ENCODE data around the gene ATG5. TPM values are rescaled to one million over a fixed set of nuclear protein-coding genes. Genes with fewer than 3 reads are reported as not detected.
A peak's percentile ranks its signal among the peaks of the same experiment; 100 is the strongest.

The ATG5 gene
- total RNA-seq (10 to 100 TPM; 44.5 to 45.0 TPM), polyA plus RNA-seq (39.0 TPM)

- H3K4me3 ChIP-seq (ENCODE audit: low read length): peak within 1 kb of the TSS; percentile 97
- CTCF ChIA-PET: interaction anchor here (0.9 to 3.9 kb wide), 4 partner anchors 9 to 789 kb away, joined by 3 to 19 read pairs (median 8); partner anchors contain the start of gene CRYBG1
- H3K9me3 Mint-ChIP-seq: no peaks in the 10 kb centered on the region
Observed at GRCh38 chr6:106325336-106326178, at the start of gene ATG5. Gene ATG5 (minus strand): TSS chr6:106325760. CDS start chr6:106316208, 9,552 bp downstream.

DNA sequence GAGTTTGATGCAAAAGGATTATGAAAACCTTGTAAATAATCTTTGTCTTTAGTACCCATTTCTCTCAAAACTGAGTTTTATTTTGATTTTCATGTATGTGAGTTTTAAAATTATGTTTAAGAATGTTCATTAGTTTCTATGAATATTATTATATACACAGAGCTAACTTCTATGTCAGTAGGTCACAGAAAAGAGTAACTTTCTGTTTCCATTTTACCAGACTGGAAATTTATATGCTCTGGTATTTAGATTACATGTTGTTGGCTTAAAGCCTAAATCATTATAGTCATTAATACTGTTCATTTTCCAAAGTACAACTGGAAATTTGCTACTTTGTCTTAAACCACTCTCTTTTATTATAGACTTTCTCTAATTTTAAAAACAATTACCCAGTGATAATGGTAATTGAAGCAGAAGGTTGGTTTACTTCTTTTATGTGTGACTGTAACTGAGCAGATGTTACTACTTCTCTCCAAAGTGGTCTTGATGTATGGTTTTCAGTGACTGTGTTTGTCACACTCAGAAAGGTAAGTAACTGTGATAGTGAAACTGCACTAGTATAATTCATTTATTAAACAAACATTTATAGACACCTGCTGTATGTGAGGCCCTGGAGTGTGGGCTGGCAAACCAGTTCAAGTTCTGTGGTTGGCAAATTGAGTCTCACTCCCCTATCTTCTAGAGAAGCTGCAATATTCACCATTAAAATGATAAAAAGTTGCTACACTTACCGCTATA, 48.1 kb upstream of the ATG5 start:
- Histone ChIP-seq H3K9me3 (ENCODE audit: low read length) (no peaks in the 10 kb centered on the region), H3K27me3 (ENCODE audit: insufficient read depth, low read length, poor library complexity, severe bottlenecking) (no peaks in the 10 kb centered on the region), H3K36me3 (ENCODE audit: insufficient read depth, low read length) (no peaks in the 10 kb centered on the region), H3K4me3 (ENCODE audit: low read length) (no peak overlapping the region), H3K4me1 (ENCODE audit: insufficient read depth, low read length) (no peaks in the 10 kb centered on the region), H3K27ac (ENCODE audit: low read depth, low read length) (no peak overlapping the region)
- DNase-seq: no peak
- ChIA-PET POLR2A (no interaction called here), CTCF (interaction anchor here (6.2 kb wide), 1 partner anchor 13 kb away, joined by 33 read pairs; the partner anchor contains the start of gene CRYBG1)
- Mint-ChIP-seq H3K27me3 (peaks cover 7 to 22% of the 10 kb centered on the region in 2 donors), H3K4me1 (no peaks in the 10 kb centered on the region), H3K36me3 (no peaks in the 10 kb centered on the region), H3K27ac (no peak overlapping the region), H3K4me3 (no peak overlapping the region), H3K9me3 (no peaks in the 10 kb centered on the region)

More at GRCh38 chr6:106325336-106326178, at the start of gene ATG5:
- H3K36me3 ChIP-seq (ENCODE audit: insufficient read depth, low read length): no peaks in the 10 kb centered on the region
- H3K4me1 ChIP-seq (ENCODE audit: insufficient read depth, low read length): peaks cover 23% of the 10 kb centered on the region
- POLR2A ChIA-PET: interaction anchor here (0.6 to 1.0 kb wide), 9 partner anchors 10 to 788 kb away, joined by 3 to 6 read pairs (median 3); no protein-coding TSS in a partner anchor
- peaks cover 10 to 11% of the 10 kb centered on the region in 2 donors for H3K27me3 Mint-ChIP-seq
- H3K27ac ChIP-seq (ENCODE audit: low read depth, low read length): peak within 1 kb of the TSS; percentile 94
- H3K4me3 Mint-ChIP-seq: peak within 1 kb of the TSS; percentile 97 to 100 (median 99)
- peaks cover 46 to 52% (median 48%) of the 10 kb centered on the region in 3 donors for H3K4me1 Mint-ChIP-seq
- H3K9me3 ChIP-seq (ENCODE audit: low read length): no peaks in the 10 kb centered on the region
- peak; percentile 98 to 100 (median 99) for DNase-seq
- peaks cover 0 to 12% (median 2%) of the 10 kb centered on the region in 3 donors for H3K36me3 Mint-ChIP-seq
- peak within 1 kb of the TSS; percentile 95 to 99 (median 97) for H3K27ac Mint-ChIP-seq
- H3K27me3 ChIP-seq (ENCODE audit: insufficient read depth, low read length, poor library complexity, severe bottlenecking): no peaks in the 10 kb centered on the region

DNA sequence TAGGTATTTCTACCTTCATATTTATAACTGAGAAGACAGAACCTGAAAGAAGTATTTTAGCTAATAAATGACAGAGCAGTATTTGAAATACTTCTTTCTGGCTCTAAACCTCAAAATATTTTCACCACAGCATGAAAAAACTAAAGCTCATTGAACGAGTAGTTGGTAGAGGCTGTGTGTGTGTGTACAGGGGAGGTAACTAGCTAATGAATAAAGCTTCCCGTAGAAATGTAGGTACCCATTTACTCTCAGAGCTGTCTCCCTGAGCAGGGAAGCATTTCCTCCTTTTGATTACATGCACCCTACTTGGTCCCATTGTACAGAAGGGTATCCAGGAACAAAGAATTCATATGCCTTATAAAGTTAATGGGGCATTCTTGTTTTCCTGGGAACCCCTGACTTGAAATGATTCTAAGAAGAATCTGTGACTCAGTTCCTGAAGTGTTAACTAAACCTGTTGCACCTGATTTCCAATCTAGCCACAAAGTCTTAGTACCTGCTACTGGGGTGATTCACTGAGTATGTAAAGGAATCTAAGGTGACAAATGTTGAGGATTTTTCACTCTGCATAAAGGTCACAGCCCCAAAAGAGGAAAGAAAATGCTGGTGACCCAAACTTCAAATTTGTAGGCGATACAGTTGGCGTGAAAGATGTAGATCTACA, 47.4 kb upstream of the ATG5 start:
- no peaks in the 10 kb centered on the region for H3K9me3 Mint-ChIP-seq
- Histone ChIP-seq H3K4me1 (ENCODE audit: insufficient read depth, low read length) (no peaks in the 10 kb centered on the region), H3K36me3 (ENCODE audit: insufficient read depth, low read length) (no peaks in the 10 kb centered on the region), H3K27ac (ENCODE audit: low read depth, low read length) (no peak overlapping the region), H3K4me3 (ENCODE audit: low read length) (no peak overlapping the region), H3K27me3 (ENCODE audit: insufficient read depth, low read length, poor library complexity, severe bottlenecking) (no peaks in the 10 kb centered on the region), H3K9me3 (ENCODE audit: low read length) (no peaks in the 10 kb centered on the region)
- POLR2A ChIA-PET: no interaction called here
- H3K4me1 Mint-ChIP-seq: no peaks in the 10 kb centered on the region
- CTCF ChIA-PET: interaction anchor here (6.2 kb wide), 1 partner anchor 12 kb away, joined by 33 read pairs; the partner anchor contains the start of gene CRYBG1
- no peak overlapping the region for H3K4me3 Mint-ChIP-seq
- DNase-seq: no peak
- H3K27ac Mint-ChIP-seq: no peak overlapping the region
- no peaks in the 10 kb centered on the region for H3K36me3 Mint-ChIP-seq
- peaks cover 9 to 16% of the 10 kb centered on the region in 2 donors for H3K27me3 Mint-ChIP-seq

- H3K36me3 Mint-ChIP-seq: no peaks in the 10 kb centered on the region
- DNase-seq: no peak
- H3K4me3 ChIP-seq (ENCODE audit: low read length): no peak overlapping the region
- H3K27me3 ChIP-seq (ENCODE audit: insufficient read depth, low read length, poor library complexity, severe bottlenecking): no peaks in the 10 kb centered on the region
- no peak overlapping the region for H3K27ac ChIP-seq (ENCODE audit: low read depth, low read length)
- ChIA-PET CTCF (interaction anchor here (6.2 kb wide), 1 partner anchor 10 kb away, joined by 33 read pairs; the partner anchor contains the start of gene CRYBG1), POLR2A (no interaction called here)
- H3K4me1 ChIP-seq (ENCODE audit: insufficient read depth, low read length): no peaks in the 10 kb centered on the region
- no peak overlapping the region for H3K27ac Mint-ChIP-seq
- peaks cover 6 to 11% of the 10 kb centered on the region in 2 donors for H3K27me3 Mint-ChIP-seq
- no peak overlapping the region for H3K4me3 Mint-ChIP-seq
- no peaks in the 10 kb centered on the region for H3K4me1 Mint-ChIP-seq
- no peaks in the 10 kb centered on the region for H3K9me3 Mint-ChIP-seq
- no peaks in the 10 kb centered on the region for H3K36me3 ChIP-seq (ENCODE audit: insufficient read depth, low read length)
- no peaks in the 10 kb centered on the region for H3K9me3 ChIP-seq (ENCODE audit: low read length)
Observed at GRCh38 chr6:106370639-106371038, 45.1 kb upstream of the ATG5 start.

- no peak for DNase-seq
- Mint-ChIP-seq H3K4me1 (no peaks in the 10 kb centered on the region), H3K27ac (no peak overlapping the region), H3K4me3 (no peak overlapping the region), H3K27me3 (peaks cover 6 to 13% of the 10 kb centered on the region in 2 donors), H3K36me3 (no peaks in the 10 kb centered on the region), H3K9me3 (no peaks in the 10 kb centered on the region)
- ChIA-PET CTCF (interaction anchor here (1.7 to 6.2 kb wide), 2 partner anchors 9 to 30 kb away, joined by 4 to 33 read pairs; partner anchors contain the start of gene CRYBG1), POLR2A (no interaction called here)
- Histone ChIP-seq H3K4me3 (ENCODE audit: low read length) (no peak overlapping the region), H3K4me1 (ENCODE audit: insufficient read depth, low read length) (no peaks in the 10 kb centered on the region), H3K27ac (ENCODE audit: low read depth, low read length) (no peak overlapping the region), H3K27me3 (ENCODE audit: insufficient read depth, low read length, poor library complexity, severe bottlenecking) (no peaks in the 10 kb centered on the region), H3K9me3 (ENCODE audit: low read length) (no peaks in the 10 kb centered on the region), H3K36me3 (ENCODE audit: insufficient read depth, low read length) (no peaks in the 10 kb centered on the region)
Observed at GRCh38 chr6:106369739-106370138, 44.2 kb upstream of the ATG5 start.

DNA sequence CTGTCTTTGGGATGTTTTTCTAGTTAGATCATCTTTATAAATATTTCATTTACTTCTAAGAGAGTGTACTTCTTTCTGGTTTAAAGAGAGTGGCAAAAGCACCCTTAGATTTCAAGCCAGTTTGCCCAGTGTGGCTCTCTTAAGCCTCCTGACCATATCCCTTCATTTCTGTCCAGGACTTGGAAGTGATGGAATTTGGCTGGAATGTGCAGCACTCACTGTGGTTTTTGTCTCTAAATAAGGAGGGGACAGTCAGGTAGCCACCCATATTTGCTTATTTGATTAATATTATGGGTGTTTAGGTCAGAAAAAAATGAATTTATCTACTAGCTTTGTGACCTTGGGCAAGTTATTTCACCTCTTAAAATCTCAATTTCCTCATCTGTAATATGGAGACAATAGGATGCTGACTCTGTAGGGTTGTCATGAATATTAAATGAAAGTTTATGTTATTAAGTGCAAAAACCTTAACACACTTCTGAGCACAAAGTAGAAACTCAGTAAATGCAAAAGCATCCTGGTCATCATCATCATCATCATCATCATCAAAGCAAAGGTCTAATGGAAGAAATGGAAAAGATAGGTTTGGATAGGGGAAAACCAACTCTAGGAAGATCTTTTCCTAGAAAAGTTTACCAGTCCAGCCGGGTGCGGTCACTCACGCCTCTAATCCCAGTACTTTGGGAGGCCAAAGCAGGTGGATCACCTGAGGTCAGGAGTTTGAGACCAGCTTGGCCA, 38.0 kb upstream of the ATG5 start:
- ChIA-PET POLR2A (no interaction called here), CTCF (no interaction called here)
- Histone ChIP-seq H3K27me3 (ENCODE audit: insufficient read depth, low read length, poor library complexity, severe bottlenecking) (peaks cover 4% of the 10 kb centered on the region), H3K27ac (ENCODE audit: low read depth, low read length) (no peak overlapping the region), H3K4me3 (ENCODE audit: low read length) (no peak overlapping the region), H3K4me1 (ENCODE audit: insufficient read depth, low read length) (peaks cover 12% of the 10 kb centered on the region), H3K36me3 (ENCODE audit: insufficient read depth, low read length) (no peaks in the 10 kb centered on the region), H3K9me3 (ENCODE audit: low read length) (no peaks in the 10 kb centered on the region)
- Mint-ChIP-seq H3K4me3 (no peak overlapping the region), H3K27ac (no peak overlapping the region), H3K27me3 (peaks cover 12 to 21% of the 10 kb centered on the region in 2 donors), H3K36me3 (no peaks in the 10 kb centered on the region), H3K9me3 (no peaks in the 10 kb centered on the region), H3K4me1 (peaks cover 9 to 12% (median 12%) of the 10 kb centered on the region in 3 donors)
- no peak for DNase-seq

DNA sequence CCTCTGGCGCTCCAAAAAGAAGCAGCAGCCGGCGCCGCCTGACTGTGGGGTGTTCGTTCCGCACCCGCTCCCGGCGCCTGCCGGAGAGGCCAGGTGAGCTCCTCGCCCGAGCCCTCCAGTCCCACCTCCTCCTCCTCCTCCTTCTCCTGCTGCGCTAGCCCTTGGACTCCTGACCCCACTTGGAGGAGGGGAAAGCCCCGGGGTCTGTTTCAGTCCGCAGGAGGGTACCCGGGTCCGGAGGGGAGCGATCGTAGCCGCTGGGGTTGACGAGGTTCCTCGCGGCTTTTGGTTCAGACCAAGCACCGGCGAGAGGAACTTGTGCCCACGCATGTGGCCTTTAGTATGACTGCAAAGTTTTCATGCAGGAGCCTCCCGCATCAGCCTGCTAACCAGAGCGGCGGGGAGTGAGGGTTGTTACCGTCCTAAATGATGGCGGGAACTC, 35.5 kb upstream of the ATG5 start:
- H3K27ac Mint-ChIP-seq: no peak overlapping the region
- Histone ChIP-seq H3K36me3 (ENCODE audit: insufficient read depth, low read length) (no peaks in the 10 kb centered on the region), H3K4me3 (ENCODE audit: low read length) (peak overlapping the region; percentile 58), H3K27me3 (ENCODE audit: insufficient read depth, low read length, poor library complexity, severe bottlenecking) (peaks cover 15% of the 10 kb centered on the region), H3K27ac (ENCODE audit: low read depth, low read length) (no peak overlapping the region), H3K4me1 (ENCODE audit: insufficient read depth, low read length) (peaks cover 12% of the 10 kb centered on the region), H3K9me3 (ENCODE audit: low read length) (no peaks in the 10 kb centered on the region)
- H3K36me3 Mint-ChIP-seq: no peaks in the 10 kb centered on the region
- ChIA-PET POLR2A (no interaction called here), CTCF (interaction anchor here (0.7 to 2.6 kb wide), 14 partner anchors 10 to 618 kb away, joined by 3 to 33 read pairs (median 4); partner anchors contain the start of gene ATG5)
- peak in 3 of 5 donors; percentile 3 to 43 (median 19) for DNase-seq
- peak overlapping the region; percentile 67 to 91 (median 84) for H3K4me3 Mint-ChIP-seq
- H3K4me1 Mint-ChIP-seq: peaks cover 9 to 12% (median 12%) of the 10 kb centered on the region in 3 donors
- peaks cover 20 to 37% of the 10 kb centered on the region in 2 donors for H3K27me3 Mint-ChIP-seq
- H3K9me3 Mint-ChIP-seq: no peaks in the 10 kb centered on the region
